ENCODE results near the gene RGL1.

GRCh38 chr1:183859831-183860230, 54.9 kb downstream of the RGL1 start:
- TF ChIP-seq CTCF (IDR thresholded peaks at IDR 0.05; ENCODE audit: low read length) (no peak), EZH2 (optimal IDR thresholded peaks at IDR 0.05; ENCODE audit: low read depth, low read length) (no peak)

Data from MM.1S (cell line).